OCI-LY7 (cell line): ENCODE data around the gene MAOB.

Experiments
- CTCF ChIP-seq: fragments of 200-600 bp; sonication (generic); conservative IDR thresholded peaks from 2 replicates; pipeline ENCODE4 v1.5.1; 2014; ENCODE audit warnings: mild to moderate bottlenecking, antibody characterized with exemption, low read length, moderate library complexity, mixed read lengths
- EZH2phosphoT487 ChIP-seq: fragments of 200-600 bp; sonication (generic); IDR thresholded peaks from 2 replicates; pipeline ENCODE4 v1.6.1; 2018; ENCODE audit warnings: low read depth, borderline replicate concordance, mild to moderate bottlenecking, mixed run types, antibody characterized with exemption, low read length, moderate library complexity, mixed read lengths

GRCh38 chrX:43813898-43814297 is 68.4 kb downstream of the MAOB start:
- TF ChIP-seq CTCF (no peak), EZH2phosphoT487 (no peak)
